Gastrocnemius medialis (tissue), 4 donors: ENCODE data around the gene PRKCH. TPM values are rescaled to one million over a fixed set of nuclear protein-coding genes. Genes with fewer than 3 reads are reported as not detected.

Experiments
- ATAC-seq, 2 donors: fragments of 150-250 bp; one replicate each; pipeline ENCODE4 v1.9.1; 2016
- DNase-seq, 2 donors: peaks; one replicate each; pipeline ENCODE4 v3.0.0-alpha.2; 2019
- H3K27ac ChIP-seq, 4 donors: fragments of 200-600 bp; sonication (generic); 1 replicate in 1 of 4; 2 replicates in 3 of 4; pipeline ENCODE4 v1.5.1; 2016 to 2018; ENCODE audit warnings: mild to moderate bottlenecking in 2 of 4, moderate library complexity in 1 of 4
- H3K27me3 ChIP-seq, 3 donors: fragments of 200-600 bp; sonication (generic) in 2 of 3; 1 replicate in 1 of 3; 2 replicates in 2 of 3; pipeline versions ENCODE4 v1.5.1 to v1.6.0; 2016 to 2019; ENCODE audit warnings: mild to moderate bottlenecking in 1 of 3, moderate library complexity in 1 of 3
- H3K36me3 ChIP-seq, 2 donors: fragments of 200-600 bp; sonication (generic) in 1 of 2; one replicate each; pipeline ENCODE4 v1.5.1; 2017 to 2018
- H3K4me1 ChIP-seq, 2 donors: fragments of 200-600 bp; sonication (generic) in 1 of 2; one replicate each; pipeline ENCODE4 v1.5.1; 2016 to 2017; ENCODE audit warnings: mild to moderate bottlenecking in 2 of 2
- H3K4me3 ChIP-seq, 4 donors: fragments of 200-600 bp; sonication (generic) in 3 of 4; 1 replicate in 1 of 4; 2 replicates in 3 of 4; pipeline ENCODE4 v1.5.1; 2016 to 2019; ENCODE audit warnings: mild to moderate bottlenecking in 2 of 4
- H3K9me3 ChIP-seq, 3 donors: fragments of 200-600 bp; sonication (generic) in 2 of 3; 1 replicate in 1 of 3; 2 replicates in 2 of 3; pipeline ENCODE4 v1.5.1; 2016 to 2019
- POLR2A ChIP-seq, 2 donors: fragments of 450-650 bp; IDR thresholded peaks; one replicate each; pipeline ENCODE4 v1.6.1; 2017; ENCODE audit warnings: antibody characterized with exemption in 2 of 2, mild to moderate bottlenecking in 2 of 2, moderate library complexity in 2 of 2
- in situ Hi-C, 4 donors: fragments of 200-750 bp; cut with MboI; loops; one replicate each; pipeline versions ENCODE4 v1.15.0 to v1.8.0; 2017; ENCODE audit warnings: low sequenced_read_pairs in 4 of 4
- intact Hi-C: fragments of 100-400 bp; cut with DNase I; formaldehyde crosslinking; loops from one replicate; pipeline ENCODE4 v1.15.1; 2023; ENCODE audit warnings: low total_unique reads
- total RNA-seq, 4 donors: library from RNA; depleted of rRNA; stranded (reverse); fragments of >200 nt; gene quantifications; one replicate each; pipeline versions ENCODE4 v1.1.0 to v1.2.3, GENCODE V29; 2016
- TF ChIP-seq, protein P1 (sequence below), 5 experiments: fragments of 450-650 bp in 3 of 5; fragments of 200-600 bp in 2 of 5; sonication (generic) in 2 of 5; IDR thresholded peaks in 4 of 5; conservative IDR thresholded peaks in 1 of 5; 1 replicate in 4 of 5; 2 replicates in 1 of 5; pipeline ENCODE4 v1.5.1; 2016 to 2019; ENCODE audit warnings: antibody characterized with exemption in 5 of 5, mild to moderate bottlenecking in 3 of 5, moderate library complexity in 3 of 5

Gene PRKCH
- total RNA-seq, 4 donors from 2014 or later, result 11.3 to 32.4 (median 16.6) TPM

DNA sequence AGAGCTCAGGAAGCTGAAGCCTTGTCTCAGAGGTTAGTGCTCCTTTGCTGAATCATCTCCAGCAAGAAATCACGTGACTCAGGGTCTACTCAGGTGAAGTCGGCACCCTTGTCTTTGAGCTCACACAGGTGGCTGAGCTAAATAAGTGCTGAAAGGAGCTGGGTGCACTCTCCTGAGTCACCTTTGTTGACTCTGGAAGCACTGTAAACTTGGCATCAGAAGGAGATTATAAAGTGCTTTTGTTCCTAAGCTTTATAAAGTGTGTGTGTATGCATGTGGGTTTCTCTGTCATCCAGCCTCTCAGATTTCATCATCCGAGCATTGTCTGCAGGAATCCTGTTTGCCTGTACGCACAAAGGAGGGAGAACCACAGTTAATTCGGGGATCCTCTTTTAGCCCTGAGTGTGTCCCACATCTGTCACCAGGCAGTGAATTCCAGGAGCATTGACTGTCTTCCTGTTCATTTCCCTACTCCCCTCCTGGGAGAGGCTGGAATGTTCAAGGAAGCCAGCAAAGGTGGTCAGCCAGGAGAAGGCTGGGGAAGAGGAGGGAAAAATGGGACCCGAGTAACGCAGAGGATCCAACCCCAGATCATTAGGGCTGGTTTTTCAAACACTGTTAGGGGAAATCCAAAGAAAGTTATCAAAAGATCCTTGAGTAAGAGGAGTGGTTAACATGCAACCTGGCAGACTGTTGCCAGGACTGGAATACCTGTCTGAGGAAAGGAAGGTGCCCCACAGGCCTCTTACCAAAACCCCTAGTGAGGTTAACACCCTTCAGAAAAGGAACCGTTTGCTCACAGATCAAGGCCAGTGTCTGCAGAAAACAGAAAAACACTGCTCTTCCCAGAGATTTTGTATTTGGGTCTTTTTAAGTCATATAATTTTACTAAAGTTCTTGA, 216.4 kb downstream of the PRKCH start:
- H3K27ac ChIP-seq, result peak overlapping the region in 3 of 4 donors; percentile 7 to 47 (median 39)

DNA sequence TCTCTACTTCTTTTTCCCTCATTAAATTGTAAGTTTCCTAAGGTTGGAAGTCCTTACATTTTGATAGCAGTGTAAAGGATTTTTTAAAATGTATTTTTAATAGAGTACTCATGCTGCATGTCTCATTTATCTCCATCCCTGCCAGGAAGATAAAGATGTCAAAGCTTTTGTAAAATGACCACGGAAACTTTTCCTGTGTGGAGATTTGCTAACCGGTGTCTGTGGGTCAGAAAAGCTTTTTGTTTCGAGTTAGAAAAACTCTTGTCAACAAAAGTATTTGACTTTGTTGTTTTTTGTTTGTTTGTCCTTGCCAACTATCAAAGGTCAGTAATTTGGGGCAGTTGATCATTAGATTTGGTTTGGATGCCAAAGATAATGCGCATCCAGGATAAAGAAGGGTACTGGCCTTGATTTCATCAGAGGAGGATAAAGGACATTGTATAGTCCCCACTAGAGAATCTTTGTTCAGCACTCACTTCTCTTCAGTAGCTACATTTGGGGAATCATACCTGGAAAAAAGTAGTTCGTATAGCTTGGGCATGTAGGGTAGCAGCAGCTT, 217.2 kb downstream of the PRKCH start:
- Histone ChIP-seq H3K4me3 (no peak overlapping the region), H3K4me1 (peaks cover 20 to 29% of the 10 kb centered on the region in 2 donors)

More for the DNA sequence above, 216.4 kb downstream of the PRKCH start:
- no peak overlapping the region for H3K4me3 ChIP-seq
- DNase-seq (no peak), ATAC-seq (peak; percentile 60 to 81)
- no peaks in the 10 kb centered on the region for H3K27me3 ChIP-seq
- in situ Hi-C loops, result no loop called here
- peaks cover 12 to 22% of the 10 kb centered on the region in 2 donors for H3K4me1 ChIP-seq
- no peaks in the 10 kb centered on the region for H3K36me3 ChIP-seq
- intact Hi-C loops, result no loop called here
- H3K9me3 ChIP-seq, result no peaks in the 10 kb centered on the region
- TF ChIP-seq POLR2A (IDR thresholded peaks at IDR 0.05), result no peak
- TF ChIP-seq, protein P1, sequence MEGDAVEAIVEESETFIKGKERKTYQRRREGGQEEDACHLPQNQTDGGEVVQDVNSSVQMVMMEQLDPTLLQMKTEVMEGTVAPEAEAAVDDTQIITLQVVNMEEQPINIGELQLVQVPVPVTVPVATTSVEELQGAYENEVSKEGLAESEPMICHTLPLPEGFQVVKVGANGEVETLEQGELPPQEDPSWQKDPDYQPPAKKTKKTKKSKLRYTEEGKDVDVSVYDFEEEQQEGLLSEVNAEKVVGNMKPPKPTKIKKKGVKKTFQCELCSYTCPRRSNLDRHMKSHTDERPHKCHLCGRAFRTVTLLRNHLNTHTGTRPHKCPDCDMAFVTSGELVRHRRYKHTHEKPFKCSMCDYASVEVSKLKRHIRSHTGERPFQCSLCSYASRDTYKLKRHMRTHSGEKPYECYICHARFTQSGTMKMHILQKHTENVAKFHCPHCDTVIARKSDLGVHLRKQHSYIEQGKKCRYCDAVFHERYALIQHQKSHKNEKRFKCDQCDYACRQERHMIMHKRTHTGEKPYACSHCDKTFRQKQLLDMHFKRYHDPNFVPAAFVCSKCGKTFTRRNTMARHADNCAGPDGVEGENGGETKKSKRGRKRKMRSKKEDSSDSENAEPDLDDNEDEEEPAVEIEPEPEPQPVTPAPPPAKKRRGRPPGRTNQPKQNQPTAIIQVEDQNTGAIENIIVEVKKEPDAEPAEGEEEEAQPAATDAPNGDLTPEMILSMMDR (IDR thresholded peaks at IDR 0.05 in 4 of 5, conservative IDR thresholded peaks at IDR 0.05 in 1 of 5), result no peak

DNA sequence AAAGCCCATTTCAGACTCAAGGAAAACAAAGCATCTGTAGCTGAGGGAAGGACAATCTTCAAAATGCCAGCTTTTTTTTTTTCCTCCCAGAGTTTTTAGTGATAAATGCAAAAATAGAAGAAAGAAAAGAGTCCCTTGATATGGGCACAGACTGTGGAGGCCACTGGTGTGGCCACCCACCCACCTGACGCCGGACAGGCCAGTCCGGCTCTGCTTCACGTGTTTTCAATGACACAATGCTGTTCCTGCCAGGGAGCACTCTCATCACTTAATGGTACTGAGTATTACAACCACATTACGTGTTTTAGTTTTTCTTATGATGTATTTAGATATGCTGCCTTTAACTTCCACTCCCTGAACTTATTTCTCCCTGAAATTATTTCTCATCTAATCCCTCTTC, 218.3 kb downstream of the PRKCH start:
- in situ Hi-C loops, result no loop called here
- H3K4me1 ChIP-seq, result peaks cover 30 to 38% of the 10 kb centered on the region in 2 donors
- ATAC-seq, result no peak

More for the DNA sequence above, 217.2 kb downstream of the PRKCH start:
- Histone ChIP-seq H3K27me3 (no peaks in the 10 kb centered on the region), H3K9me3 (no peaks in the 10 kb centered on the region), H3K36me3 (no peaks in the 10 kb centered on the region), H3K27ac (peak overlapping the region in 1 of 4 donors; percentile 47)
- TF ChIP-seq, protein P1 (IDR thresholded peaks at IDR 0.05 in 4 of 5, conservative IDR thresholded peaks at IDR 0.05 in 1 of 5), result no peak
- no peak for TF ChIP-seq POLR2A (IDR thresholded peaks at IDR 0.05)
- no peak for ATAC-seq
- in situ Hi-C loops, result no loop called here
- DNase-seq, result no peak
- intact Hi-C loops, result no loop called here

DNA sequence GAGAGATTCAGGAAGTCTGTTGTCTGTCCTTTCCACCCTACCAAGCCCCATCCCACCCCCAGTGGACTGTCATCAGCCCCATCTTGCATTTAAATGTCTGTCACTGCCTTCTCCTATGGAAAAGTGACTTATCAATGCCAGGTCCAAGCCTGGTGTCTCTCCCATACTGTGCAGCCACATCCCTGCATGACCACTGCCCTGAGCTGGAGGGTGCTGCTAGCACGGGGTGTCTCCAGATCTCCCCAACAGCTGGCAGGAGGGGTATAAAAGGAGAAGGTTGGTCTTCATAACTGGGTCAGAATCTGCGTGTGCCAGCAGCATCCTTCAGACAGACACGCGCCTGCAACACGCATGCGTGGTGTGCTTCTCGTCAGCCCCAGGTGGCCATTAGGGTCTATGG, 219.6 kb downstream of the PRKCH start:
- DNase-seq (no peak), ATAC-seq (no peak)
- intact Hi-C loops, result no loop called here
- in situ Hi-C loops, result no loop called here
- TF ChIP-seq POLR2A (IDR thresholded peaks at IDR 0.05), result no peak
- TF ChIP-seq, protein P1 (IDR thresholded peaks at IDR 0.05 in 4 of 5, conservative IDR thresholded peaks at IDR 0.05 in 1 of 5), result no peak
- Histone ChIP-seq H3K4me1 (peaks cover 37 to 51% of the 10 kb centered on the region in 2 donors), H3K36me3 (no peaks in the 10 kb centered on the region), H3K9me3 (no peaks in the 10 kb centered on the region), H3K27ac (no peak overlapping the region), H3K27me3 (no peaks in the 10 kb centered on the region), H3K4me3 (no peak overlapping the region)

More for the DNA sequence above, 218.3 kb downstream of the PRKCH start:
- H3K36me3 ChIP-seq, result no peaks in the 10 kb centered on the region
- no peak for DNase-seq
- no peaks in the 10 kb centered on the region for H3K9me3 ChIP-seq
- no peak for TF ChIP-seq POLR2A (IDR thresholded peaks at IDR 0.05)
- TF ChIP-seq, protein P1 (IDR thresholded peaks at IDR 0.05 in 4 of 5, conservative IDR thresholded peaks at IDR 0.05 in 1 of 5), result no peak
- intact Hi-C loops, result no loop called here
- H3K4me3 ChIP-seq, result no peak overlapping the region
- no peak overlapping the region for H3K27ac ChIP-seq
- H3K27me3 ChIP-seq, result no peaks in the 10 kb centered on the region
